HG02642 (cell line): ENCODE measurements around the gene FCGR3A.
"Not testable (repeated sequence)": the region's sequence is repeated elsewhere in the genome, so short reads cannot be mapped to it uniquely, and the experiment has no call there.

Source experiments
- ATAC-seq: cut with Tn5 transposase; IDR thresholded peaks from one replicate; pipeline ENCODE4 v1.9.1; 2021; ENCODE audit warnings: mild to moderate bottlenecking; ENCODE audit not compliant: unreplicated experiment, poor library complexity

Gene FCGR3A

GRCh38 chr1:161531986-161532643, 17.5 kb downstream of the FCGR3A start:
- ATAC-seq, result no peak

- ATAC-seq, result peak; percentile 73
These were observed 18.7 kb downstream of the FCGR3A start for GRCh38 chr1:161530671-161531641.

GRCh38 chr1:161530158-161530557, 19.5 kb downstream of the FCGR3A start:
- ATAC-seq, result peak; percentile 48

GRCh38 chr1:161529463-161530104, 20.0 kb downstream of the FCGR3A start:
- not testable (repeated sequence) for ATAC-seq

GRCh38 chr1:161528550-161528949, 21.1 kb downstream of the FCGR3A start:
- ATAC-seq, result not testable (repeated sequence)

- ATAC-seq, result not testable (repeated sequence)
These were observed 23.7 kb downstream of the FCGR3A start for GRCh38 chr1:161525918-161526317.

GRCh38 chr1:161525321-161525720, 24.3 kb downstream of the FCGR3A start:
- not testable (repeated sequence) for ATAC-seq

GRCh38 chr1:161524742-161525291, 24.8 kb downstream of the FCGR3A start:
- ATAC-seq, result not testable (repeated sequence)

GRCh38 chr1:161523817-161524741, 25.5 kb downstream of the FCGR3A start, which contains the start of gene HSPA6:
Gene HSPA6, plus strand, starts transcription at chr1:161524540. Its CDS starts 119 bp downstream, at chr1:161524659.
- ATAC-seq, result peak; percentile 56

- peak; percentile 16 for ATAC-seq
These were observed 26.4 kb downstream of the FCGR3A start for GRCh38 chr1:161523041-161523816.

GRCh38 chr1:161513953-161514352, 35.7 kb downstream of the FCGR3A start:
- not testable (repeated sequence) for ATAC-seq

- not testable (repeated sequence) for ATAC-seq
These were observed 36.2 kb downstream of the FCGR3A start for GRCh38 chr1:161513448-161513780.

- ATAC-seq, result not testable (repeated sequence)
These were observed 36.8 kb downstream of the FCGR3A start for GRCh38 chr1:161512636-161513447.

GRCh38 chr1:161511756-161512060, 37.9 kb downstream of the FCGR3A start:
- ATAC-seq, result no peak

- no peak for ATAC-seq
These were observed 38.4 kb downstream of the FCGR3A start for GRCh38 chr1:161511018-161511755.

- ATAC-seq, result no peak
These were observed 39.1 kb downstream of the FCGR3A start for GRCh38 chr1:161510477-161510876.
